Measurements from ENCODE around the gene SND1.

- TF ChIP-seq CTCF (IDR thresholded peaks at IDR 0.05; ENCODE audit: low read depth, low read length, poor library complexity, severe bottlenecking): peak; percentile 88
- no peak for TF ChIP-seq EZH2phosphoT487 (IDR thresholded peaks at IDR 0.05; ENCODE audit: borderline replicate concordance, low read length)
These were observed 56.8 kb downstream of the SND1 start for GRCh38 chr7:127708788-127709187.
